ENCODE results near the gene PATZ1.
"Not testable (repeated sequence)": the region's sequence is repeated elsewhere in the genome, so short reads cannot be mapped to it uniquely, and the experiment has no call there.

The PATZ1 gene, protein sequence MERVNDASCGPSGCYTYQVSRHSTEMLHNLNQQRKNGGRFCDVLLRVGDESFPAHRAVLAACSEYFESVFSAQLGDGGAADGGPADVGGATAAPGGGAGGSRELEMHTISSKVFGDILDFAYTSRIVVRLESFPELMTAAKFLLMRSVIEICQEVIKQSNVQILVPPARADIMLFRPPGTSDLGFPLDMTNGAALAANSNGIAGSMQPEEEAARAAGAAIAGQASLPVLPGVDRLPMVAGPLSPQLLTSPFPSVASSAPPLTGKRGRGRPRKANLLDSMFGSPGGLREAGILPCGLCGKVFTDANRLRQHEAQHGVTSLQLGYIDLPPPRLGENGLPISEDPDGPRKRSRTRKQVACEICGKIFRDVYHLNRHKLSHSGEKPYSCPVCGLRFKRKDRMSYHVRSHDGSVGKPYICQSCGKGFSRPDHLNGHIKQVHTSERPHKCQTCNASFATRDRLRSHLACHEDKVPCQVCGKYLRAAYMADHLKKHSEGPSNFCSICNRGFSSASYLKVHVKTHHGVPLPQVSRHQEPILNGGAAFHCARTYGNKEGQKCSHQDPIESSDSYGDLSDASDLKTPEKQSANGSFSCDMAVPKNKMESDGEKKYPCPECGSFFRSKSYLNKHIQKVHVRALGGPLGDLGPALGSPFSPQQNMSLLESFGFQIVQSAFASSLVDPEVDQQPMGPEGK

DNA sequence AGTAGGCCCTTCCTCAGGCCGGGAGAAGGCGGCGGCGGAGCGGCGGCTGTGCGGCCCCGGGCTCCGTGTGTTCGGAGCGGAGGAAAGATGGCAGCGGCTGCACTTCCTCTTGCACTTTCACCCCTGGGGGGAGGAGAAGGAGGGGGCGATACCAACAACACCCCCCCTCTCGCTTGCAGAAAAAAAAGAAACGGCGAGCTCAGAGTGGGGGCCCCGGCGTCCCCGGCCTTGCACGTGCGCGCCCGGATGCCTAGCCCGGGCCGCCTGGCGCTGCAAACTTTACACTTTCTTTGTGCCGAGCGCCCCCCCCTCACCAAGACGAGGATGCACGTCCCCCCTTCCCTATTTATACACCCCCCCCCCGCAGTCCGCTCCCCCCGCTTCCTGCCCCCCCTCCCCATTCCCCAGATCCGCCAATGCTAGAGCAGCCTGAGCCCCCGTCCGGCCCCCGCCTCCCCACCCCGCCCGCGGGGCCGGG is at the start of gene PATZ1:
TSS of gene PATZ1 (minus strand) at position 92 of the 478 bp plus-strand sequence. CDS start 744 bp downstream, outside the sequence.
- peak; percentile 87 for DNase-seq

DNA sequence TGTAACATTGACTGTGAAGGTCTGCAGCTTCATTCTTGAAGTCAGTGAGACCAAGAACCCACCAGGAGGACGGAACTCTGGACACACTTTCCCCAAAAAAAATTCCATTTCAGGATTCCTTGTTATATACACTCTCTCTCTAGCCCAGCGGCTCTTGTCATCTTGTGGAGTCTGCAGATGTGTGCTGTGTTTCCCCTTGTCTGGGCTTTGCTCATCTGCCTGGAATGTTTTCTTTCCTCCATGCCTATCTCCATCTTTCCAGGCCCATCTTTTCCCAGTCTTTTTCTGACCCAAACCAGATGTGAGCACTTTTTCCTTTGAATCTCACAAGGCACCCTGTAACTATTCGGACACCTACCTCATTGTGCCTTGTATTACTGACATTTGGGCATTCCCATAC is 48.2 kb upstream of the PATZ1 start:
- no peak for DNase-seq

DNA sequence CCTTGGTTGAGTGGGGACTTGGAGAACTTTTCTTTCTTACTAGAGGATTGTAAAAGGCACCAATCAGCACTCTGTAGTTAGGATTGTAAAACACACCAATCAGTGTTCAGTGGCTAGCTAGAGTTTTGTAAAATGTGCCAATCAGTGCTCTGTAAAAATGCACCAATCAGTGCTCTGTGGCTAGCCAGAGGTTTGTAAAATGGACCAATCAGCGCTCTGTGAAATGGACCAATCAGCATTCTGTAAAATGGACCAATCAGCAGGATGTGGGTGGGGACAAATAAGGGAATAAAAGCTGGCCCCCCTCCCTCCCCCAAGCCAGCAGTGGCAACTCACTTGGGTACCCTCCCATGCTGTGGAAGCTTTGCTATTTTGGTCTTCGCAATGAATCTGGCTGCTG is 47.7 kb upstream of the PATZ1 start:
- no peak for DNase-seq

DNA sequence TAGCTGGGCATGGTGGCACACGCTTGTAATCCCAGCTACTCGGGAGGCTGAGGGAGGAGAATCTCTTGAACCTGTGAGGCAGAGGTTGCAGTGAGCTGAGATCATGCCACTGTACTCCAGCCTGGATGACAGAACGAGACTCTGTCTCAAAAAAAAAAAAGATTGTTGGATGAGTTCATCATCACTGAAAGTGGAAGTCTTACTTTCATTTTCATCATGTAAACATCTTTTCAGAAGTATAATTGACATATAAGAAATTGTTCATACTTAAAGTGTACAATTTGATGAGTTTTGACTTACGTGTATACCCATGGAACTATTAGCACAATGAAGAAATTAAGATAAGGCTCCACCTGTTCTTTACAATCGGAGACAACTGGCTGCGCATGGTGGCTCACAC is 32.5 kb upstream of the PATZ1 start:
- not testable (repeated sequence) for DNase-seq

DNA sequence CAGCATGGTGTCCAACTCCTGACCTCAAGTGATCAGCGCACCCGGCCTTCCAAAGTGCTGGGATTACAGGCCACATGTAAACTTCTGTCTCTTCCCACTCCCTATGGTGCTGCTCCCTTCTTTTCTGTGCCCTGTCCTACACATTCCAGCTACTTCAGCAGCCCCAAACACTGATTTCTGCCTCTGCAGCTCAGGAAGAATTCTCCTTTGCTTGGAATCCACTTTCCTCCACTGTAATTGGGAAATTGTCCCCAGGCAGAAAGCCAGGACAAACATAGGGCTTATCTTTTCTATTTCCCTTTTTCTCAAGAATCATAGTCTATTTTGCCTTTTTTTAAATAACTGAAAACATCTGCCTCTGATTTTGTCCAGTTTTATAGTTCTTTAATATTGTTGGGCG is 32.0 kb upstream of the PATZ1 start:
- DNase-seq, result no peak

DNA sequence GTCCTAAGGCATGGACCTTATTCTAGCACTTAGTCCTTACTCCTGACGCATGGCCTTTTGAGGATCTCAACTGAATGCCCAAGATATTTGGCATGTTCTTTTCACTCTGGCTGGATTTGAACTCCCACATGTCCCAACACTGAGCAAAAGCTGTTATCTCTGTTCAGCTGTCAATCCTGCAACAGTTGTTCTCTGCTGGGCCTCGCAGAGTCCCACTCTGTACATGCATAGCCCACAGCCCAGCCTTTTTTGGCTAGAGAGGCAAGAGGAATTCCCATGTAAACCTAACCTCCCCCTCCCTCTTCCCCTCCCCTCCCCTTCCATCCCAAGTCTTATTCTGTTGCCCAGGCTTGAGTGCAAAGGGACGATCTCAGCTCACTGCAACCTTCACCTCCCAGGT is 31.5 kb upstream of the PATZ1 start:
- no peak for DNase-seq

DNA sequence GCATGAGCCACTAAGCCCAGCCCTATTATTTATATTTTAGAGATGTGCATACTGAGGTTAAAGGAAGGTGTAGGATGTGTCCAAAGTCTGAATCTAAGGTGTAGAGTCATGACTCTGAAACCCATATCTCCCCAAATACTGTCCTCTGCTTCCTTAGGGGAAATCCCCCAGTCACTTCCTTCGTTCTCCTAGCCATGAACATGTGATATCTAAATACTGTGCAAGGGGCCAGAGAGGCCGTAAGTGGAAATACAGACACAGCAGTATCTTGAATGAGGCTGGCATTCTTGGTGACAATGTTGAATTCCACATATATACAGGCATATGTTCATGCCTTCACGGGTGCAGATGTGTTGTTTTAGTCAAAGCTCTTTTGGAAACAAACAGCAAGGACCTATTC is 21.3 kb upstream of the PATZ1 start:
- DNase-seq, result no peak

DNA sequence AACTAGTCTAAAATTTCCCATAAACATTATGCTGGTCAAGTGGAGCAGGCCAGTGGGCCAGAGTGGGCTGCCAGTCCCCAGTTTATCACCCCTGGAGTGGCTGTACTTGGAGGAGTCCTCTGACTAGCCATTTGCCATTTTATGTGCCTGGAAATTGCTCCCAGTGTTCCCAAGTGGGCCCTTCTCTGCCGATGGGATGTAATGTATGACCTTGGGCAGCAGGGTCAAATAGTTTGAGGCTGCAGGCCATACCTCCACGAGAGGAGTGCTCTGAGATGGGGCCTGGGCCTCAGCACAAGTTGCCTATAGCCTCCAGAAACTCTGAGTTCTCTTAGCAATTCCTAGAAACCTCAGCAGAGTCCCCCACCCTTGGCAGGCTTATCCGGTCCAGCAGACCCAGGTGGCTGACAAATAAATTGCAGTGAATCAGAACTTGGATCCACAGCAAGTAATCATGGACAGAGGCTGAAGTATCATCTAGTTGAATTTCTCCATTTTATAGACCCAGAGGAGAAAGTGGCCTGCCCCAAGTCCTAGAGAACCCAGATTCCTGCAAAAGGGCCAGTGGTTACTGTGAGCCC is 17.8 kb upstream of the PATZ1 start:
- DNase-seq, result no peak

DNA sequence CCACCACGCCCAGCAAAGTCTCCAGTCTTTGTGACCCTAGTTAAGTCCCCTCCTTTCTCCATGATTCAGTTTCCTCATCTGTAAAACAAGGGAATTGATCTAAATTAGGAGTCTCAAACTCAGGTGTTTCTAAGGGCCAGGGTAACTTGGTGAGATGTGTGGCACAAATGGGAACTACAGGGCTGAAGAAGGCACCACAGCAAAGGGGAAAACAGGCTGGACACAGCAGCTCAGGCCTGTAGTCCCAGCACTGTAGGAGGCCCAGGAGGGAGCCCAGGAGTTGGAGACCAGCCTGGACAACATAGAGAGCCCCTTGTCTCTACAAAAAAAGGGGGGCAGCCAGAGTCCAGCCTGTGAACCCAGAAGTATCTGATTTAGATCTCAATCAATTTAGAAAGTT is 15.6 kb upstream of the PATZ1 start:
- DNase-seq, result no peak

DNA sequence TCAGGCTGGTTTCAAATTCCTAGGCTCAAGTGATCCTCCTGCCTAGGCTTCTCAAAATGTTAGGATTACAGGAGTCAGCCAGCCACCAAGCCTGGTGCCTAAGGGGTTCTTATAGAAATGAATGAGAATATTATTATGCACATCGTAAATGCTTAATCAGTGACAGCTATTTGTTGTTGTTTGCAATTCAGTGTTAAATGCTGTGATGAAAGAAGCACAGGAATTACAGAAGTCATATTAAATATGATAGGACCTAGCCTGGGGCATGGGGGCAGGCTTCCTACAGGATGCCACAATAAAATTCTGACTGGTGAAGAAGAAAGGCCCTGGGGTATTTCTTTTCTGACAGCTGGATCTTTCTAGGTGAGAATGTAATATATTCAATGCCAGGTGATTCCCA is 13.9 kb upstream of the PATZ1 start:
- DNase-seq, result no peak

DNA sequence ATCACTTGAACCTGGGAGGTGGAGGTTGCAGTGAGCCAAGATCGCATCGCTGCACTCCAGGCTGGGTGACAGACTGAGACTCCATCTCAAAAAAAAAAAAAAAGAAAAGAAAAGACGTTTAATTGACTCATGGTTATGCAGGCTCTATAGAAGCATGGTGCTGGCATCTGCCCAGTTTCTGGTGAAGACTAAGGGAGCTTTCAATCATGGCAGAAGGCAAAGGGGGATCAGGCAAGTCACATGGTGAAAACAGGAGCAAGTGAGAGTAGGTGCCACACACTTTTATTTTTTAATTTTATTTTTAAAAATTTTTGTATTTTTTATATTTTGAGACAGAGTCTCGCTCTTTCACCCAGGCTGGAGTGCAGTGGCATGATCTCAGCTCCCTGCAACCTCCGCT is 8.4 kb upstream of the PATZ1 start:
- DNase-seq, result no peak

DNA sequence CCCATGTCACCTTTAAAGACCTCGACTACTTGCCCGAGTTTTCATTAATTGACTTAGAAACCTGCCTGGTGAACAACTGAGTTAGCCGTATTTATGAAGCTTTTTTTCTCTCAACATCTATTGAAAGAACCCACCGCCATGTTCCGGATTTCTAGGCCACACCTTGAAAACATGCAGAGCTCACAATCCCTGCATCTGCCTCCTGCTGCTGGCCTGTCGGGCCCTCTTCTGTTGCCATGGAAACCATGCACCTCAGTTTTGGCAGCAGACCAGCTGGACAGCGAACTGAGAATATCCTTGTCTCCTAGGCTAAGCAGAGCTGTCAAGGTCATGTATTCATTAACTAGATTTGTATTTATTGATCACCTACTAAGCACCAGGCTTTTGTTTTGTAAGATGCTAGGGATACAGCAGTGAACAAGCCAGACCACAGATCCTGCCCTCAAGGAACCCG is 4.3 kb upstream of the PATZ1 start:
- peak; percentile 38 for DNase-seq

DNA sequence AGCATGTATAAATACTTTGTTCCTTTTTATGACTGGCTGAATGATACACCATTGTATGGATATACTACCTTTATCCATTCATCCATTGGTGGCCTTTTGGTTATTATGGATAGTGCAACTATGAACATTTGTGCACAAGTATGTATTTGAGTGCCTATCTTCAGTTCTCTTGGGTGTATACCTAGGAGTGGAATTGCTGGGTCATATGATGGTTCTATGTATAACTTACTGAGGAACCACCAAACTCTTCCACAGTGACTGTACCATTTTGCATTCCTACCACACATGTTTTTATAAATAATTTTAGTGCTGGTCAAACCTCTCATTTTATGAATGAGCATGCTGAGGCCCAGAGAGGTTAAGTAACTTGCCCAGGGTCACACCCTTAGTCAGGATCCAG is 3.8 kb upstream of the PATZ1 start:
- no peak for DNase-seq

DNA sequence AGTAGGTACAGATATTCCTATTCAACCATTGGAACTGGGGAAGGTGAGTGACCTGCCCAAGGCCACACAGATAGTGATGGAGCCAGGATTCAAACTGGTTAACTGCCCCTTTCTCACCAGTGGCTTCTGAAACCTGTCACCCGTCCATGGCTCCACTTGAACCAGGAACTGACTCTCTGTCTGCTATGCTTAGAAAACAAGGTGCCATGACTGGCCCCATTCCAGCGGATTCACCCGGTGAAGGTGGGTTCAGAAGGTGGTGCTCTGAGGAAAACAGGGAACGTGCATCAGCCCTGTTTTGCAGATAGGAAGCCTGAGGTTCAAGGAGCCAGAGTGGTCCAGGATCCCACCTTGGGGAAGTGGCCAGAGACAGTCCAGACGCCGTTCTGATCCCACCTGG is 2.6 kb upstream of the PATZ1 start:
- DNase-seq, result no peak

DNA sequence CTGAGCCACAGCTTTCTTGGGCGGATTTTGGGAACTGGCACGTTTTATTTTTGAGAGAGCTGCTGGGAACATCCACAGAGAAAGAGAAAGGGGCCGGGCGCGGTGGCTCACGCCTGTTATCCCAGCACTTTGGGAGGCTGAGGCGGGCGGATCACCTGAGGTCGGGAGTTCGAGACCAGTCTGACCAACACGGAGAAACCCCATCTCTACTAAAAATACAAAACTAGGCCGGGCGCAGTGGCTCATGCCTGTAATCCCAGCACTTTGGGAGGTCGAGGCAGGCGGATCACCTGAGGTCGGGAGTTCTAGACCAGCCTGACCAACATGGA is 1.8 kb upstream of the PATZ1 start:
- not testable (repeated sequence) for DNase-seq

DNA sequence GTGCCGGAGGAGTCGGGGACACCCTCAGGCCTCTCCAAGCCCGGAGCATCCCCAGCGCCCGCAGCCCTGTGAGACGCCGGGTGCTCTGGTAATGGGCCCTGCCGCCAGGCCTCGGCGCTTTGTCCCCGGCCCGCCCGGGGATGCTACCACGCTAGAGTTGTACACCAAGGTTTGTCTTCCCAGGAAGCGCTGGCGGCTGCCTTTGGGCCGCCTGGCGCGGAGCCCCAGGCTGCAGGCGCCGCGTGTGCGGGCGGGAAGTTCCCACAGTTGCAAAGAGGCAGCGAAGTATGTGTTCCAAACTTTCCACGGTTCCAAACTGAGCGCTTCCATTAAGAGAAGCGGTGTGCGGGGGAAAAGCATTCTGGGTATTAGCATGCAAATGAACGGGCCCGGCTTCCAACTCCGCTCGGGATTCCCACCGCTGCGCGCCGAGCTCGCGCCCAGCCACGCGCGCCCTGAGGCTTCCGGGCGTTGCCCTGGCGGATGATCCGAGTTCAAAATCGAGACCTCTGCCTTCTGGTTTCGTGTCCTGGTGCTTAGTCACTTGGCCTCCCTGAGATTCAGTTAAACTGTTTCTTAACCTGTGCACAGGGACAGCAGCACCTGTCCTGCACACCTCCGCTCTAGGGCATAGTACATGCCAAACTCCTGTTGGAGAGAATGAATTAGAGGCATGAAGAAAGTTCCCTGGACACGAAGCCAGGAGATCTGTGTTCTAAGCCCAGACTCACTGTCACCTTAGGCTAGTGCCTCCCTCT is 1.3 kb upstream of the PATZ1 start:
- DNase-seq, result peak; percentile 83

DNA sequence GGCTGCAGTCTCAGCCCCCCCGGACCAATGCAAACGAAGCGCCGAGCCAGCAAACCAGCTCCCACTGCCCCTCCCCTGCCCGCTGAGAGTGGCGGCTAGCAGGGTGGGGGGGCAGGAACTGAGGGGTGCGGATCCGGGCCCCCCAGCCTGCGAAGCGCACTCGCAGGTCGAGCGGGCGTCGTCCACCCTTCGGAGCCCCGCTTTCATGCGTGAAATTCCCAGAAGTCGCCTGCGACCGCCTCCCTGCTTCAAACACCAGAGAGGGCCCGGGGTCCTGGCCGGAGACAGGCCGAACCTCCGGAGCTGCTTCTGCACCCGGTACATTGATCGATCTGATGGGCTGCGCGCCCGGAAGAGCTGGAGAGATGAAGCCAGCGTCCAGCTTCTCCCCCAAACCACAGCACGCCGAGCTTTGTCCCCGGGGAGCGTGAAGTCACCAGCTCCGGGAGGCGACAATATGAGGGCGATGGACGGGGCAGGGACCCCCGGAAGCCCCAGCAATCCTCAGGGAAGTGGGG is 646 bp upstream of the PATZ1 start:
- DNase-seq, result peak; percentile 68

DNA sequence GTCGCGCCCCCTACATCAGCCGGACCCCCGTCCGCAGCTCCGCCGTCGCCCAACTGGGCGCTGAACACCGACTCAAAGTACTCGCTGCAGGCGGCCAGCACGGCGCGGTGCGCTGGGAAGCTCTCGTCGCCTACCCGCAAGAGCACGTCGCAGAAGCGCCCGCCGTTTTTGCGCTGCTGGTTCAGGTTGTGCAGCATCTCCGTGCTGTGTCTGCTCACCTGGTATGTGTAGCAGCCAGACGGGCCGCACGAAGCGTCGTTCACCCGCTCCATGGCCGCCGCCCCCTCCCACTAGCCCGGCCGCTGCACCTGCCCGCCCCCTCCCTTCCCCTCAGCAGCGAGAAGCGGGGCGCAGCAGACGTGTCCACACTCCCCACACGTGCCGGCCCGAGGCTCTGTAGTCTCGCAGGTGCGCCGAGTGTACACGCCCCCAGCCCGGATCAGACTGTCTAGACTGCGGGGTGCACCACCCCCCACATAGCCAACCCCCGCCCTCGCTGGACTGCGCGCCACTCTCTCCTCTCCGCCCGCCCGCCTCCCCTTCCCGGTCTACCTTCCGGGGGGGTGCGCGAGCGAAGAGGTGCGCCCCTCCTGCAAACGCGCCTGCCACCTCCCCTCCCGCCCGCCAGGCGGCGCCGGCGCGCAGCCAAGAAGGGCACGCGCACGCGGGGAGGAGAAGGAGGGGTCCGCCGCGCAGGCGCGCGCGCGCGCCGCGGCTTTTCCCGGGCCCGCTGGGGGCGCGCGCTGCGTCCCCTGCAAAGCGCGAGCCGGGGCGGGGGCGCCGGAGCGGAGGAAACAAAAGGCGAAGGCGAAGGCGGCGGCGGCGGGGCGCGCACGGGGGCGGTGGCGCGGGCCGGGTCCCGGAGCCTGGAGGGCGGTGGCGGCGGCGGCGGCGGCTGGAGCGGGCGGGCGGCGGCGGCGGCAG is 553 bp downstream of the PATZ1 start:
- DNase-seq, result peak; percentile 90

DNA sequence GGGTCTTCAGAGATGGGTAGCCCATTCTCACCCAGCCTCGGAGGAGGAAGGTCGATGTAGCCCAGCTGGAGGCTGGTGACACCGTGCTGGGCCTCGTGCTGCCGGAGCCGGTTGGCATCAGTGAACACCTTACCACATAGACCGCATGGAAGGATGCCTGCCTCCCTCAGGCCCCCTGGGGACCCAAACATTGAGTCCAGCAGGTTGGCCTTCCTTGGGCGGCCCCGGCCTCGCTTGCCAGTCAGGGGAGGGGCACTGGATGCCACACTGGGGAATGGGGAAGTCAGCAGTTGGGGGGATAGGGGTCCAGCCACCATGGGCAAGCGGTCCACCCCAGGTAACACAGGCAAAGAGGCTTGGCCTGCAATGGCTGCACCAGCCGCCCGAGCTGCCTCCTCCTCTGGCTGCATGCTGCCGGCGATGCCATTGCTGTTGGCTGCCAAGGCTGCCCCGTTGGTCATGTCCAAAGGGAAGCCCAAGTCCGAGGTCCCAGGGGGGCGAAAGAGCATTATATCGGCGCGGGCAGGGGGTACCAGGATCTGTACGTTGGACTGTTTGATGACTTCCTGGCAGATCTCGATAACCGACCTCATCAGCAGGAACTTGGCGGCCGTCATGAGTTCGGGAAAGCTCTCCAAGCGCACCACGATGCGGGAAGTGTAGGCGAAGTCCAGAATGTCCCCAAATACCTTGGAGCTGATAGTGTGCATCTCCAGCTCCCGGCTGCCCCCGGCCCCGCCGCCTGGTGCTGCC is 1.4 kb downstream of the PATZ1 start:
- peak; percentile 49 for DNase-seq

DNA sequence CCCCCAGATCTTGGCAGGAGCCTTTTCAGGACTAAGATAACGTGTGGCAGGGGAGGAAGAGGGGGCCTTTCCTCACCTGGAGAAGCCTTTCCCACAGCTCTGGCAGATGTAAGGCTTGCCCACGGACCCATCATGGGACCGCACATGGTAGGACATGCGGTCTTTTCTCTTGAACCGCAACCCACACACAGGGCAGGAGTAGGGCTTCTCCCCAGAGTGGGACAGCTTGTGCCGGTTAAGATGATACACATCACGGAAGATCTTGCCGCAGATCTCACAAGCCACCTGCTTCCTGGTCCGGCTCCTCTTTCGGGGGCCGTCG is 1.9 kb downstream of the PATZ1 start:
- peak; percentile 52 for DNase-seq
